HG03097 (cell line): ENCODE results near the gene TRIM39.
"Not testable (repeated sequence)": the region's sequence is repeated elsewhere in the genome, so short reads cannot be mapped to it uniquely, and the experiment has no call there.

Experiments
- ATAC-seq: cut with Tn5 transposase; IDR thresholded peaks from one replicate; pipeline ENCODE4 v1.9.1; 2021; ENCODE audit not compliant: unreplicated experiment, low FRiP score

The TRIM39 gene

GRCh38 chr6:30359276-30359675 lies 32.5 kb downstream of the TRIM39 start:
- no peak for ATAC-seq

- ATAC-seq, result no peak
Observed at GRCh38 chr6:30360139-30360538, 33.4 kb downstream of the TRIM39 start.

DNA sequence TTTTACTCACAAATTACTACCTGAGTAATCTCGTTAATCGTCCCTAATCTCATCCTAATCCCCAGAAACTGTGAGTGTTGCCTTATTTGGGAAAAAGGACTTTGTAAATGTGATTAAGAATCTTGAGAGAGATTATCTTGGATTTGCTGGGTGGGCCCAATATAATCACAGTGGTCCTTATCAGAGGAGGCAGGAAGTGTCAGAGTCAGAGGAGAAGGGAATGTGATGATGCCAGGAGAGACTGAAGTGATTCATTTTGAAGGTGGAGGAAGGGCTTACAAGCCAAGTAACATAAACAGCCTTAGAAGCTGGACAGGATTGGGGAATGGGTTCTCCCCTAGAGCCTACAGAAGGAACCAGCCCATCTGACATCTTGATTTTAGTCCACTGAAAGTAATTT lies 34.9 kb downstream of the TRIM39 start:
- no peak for ATAC-seq

- ATAC-seq, result no peak
Observed at GRCh38 chr6:30363459-30363858, 36.7 kb downstream of the TRIM39 start.

- ATAC-seq, result no peak
Observed at GRCh38 chr6:30364591-30364990, 37.9 kb downstream of the TRIM39 start.

DNA sequence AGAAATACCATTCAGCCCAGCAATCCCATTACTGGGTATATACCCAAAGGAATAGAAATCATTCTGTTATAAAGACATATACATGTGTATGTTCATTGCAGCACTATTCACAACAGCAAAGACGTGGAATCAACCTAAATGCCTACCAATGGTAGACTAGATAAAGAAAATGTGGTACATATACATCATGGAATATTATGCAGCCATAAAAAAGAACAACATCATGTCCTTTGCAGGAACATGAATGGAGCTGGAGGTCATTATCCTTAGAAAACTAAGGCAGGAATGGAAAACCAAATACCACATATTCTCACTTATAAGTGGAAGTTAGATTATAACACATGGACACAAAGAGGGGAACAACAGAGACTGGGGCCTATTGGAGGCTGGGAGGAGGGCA lies 42.6 kb downstream of the TRIM39 start:
- not testable (repeated sequence) for ATAC-seq

- no peak for ATAC-seq
Observed at GRCh38 chr6:30378290-30378937, 51.7 kb downstream of the TRIM39 start.

GRCh38 chr6:30380464-30380863 lies 53.7 kb downstream of the TRIM39 start:
- ATAC-seq, result no peak

GRCh38 chr6:30386166-30386565 lies 59.4 kb downstream of the TRIM39 start:
- ATAC-seq, result no peak

DNA sequence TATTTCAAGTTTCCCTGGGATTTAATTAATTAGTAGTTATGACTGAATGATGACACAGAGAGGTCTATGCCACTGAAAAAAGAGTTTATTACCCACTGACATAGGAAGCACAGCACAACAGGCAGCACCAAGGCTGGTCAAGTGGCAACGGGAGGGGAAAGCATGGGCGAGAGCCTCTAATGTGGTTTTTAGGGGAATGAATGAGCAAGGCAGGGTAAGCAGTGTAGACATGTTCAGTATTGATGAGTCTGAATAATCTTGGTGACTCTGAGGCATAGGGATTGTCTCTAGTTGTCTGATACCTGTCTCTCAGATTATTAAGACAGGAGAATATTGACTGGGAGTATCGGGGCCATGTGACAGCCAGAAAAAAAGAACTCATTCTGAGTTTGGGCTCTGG lies 64.5 kb downstream of the TRIM39 start:
- ATAC-seq, result no peak
